HUES64 (cell line): ENCODE results near the gene MICAL3. TPM values are rescaled to one million over a fixed set of nuclear protein-coding genes. Genes with fewer than 3 reads are reported as not detected.
"Not testable (repeated sequence)": the region's sequence is repeated elsewhere in the genome, so short reads cannot be mapped to it uniquely, and the experiment has no call there.

ENCODE experiments used
- H3K27ac ChIP-seq: 2 replicates; pipeline ENCODE4 v1.7.0; 2013; ENCODE audit warnings: low read depth, low read length, inconsistent platforms
- H3K27me3 ChIP-seq: 2 replicates; pipeline ENCODE4 v1.6.1; 2013; ENCODE audit warnings: mild to moderate bottlenecking, low read length; ENCODE audit not compliant: insufficient read depth
- H3K36me3 ChIP-seq: 2 replicates; pipeline ENCODE4 v1.6.1; 2013; ENCODE audit warnings: mild to moderate bottlenecking, low read length; ENCODE audit not compliant: insufficient read depth
- H3K4me1 ChIP-seq: 2 replicates; pipeline ENCODE4 v1.6.1; 2013; ENCODE audit warnings: mild to moderate bottlenecking, low read length, moderate library complexity; ENCODE audit not compliant: insufficient read depth
- H3K4me3 ChIP-seq: 2 replicates; pipeline ENCODE4 v1.5.1; 2013; ENCODE audit warnings: mild to moderate bottlenecking, low read length, moderate library complexity
- H3K9ac ChIP-seq: 2 replicates; pipeline ENCODE4 v1.6.1; 2013; ENCODE audit warnings: mild to moderate bottlenecking, low read depth, low read length
- H3K9me3 ChIP-seq: 2 replicates; pipeline ENCODE4 v1.6.1; 2013; ENCODE audit warnings: low read depth, low read length; ENCODE audit not compliant: insufficient read depth
- WGBS: fragments of 150-250, 120-280 bp; methylation state at CpG from one replicate; pipeline ENCODE4 v1.1.7; 2013; ENCODE audit warnings: missing lambda C conversion rate; 5-methylcytosine and 5-hydroxymethylcytosine counted together
- polyA plus RNA-seq, 2 experiments: library from polyadenylated mRNA; stranded (reverse); fragments of 50-300 nt; gene quantifications; one replicate each; pipeline ENCODE4 v1.2.3, GENCODE V29; 2013

MICAL3 gene
- 13.2 TPM for polyA plus RNA-seq (2013, experiment 1 of 2)
- polyA plus RNA-seq (2013, experiment 2 of 2) = 12.8 TPM

GRCh38 chr22:18024276-18024939 lies at the start of gene MICAL3:
MICAL3 (minus strand) TSS chr22:18024561; CDS start chr22:17906812, 117,749 bp downstream.
- H3K27ac ChIP-seq = no peak within 1 kb of the TSS

GRCh38 chr22:18073927-18074326 lies 49.6 kb upstream of the MICAL3 start:
- H3K36me3 ChIP-seq, H3K9me3 ChIP-seq, H3K4me3 ChIP-seq, H3K27ac ChIP-seq, H3K4me1 ChIP-seq, H3K27me3 ChIP-seq, H3K9ac ChIP-seq: not testable (repeated sequence)
- WGBS = 87% methylated on average over 4 of the region's 4 CpGs

More at GRCh38 chr22:18024276-18024939, at the start of gene MICAL3:
- H3K36me3 ChIP-seq = no peaks in the 10 kb centered on the region
- peaks cover 71% of the 10 kb centered on the region for H3K27me3 ChIP-seq
- H3K9ac ChIP-seq = 0 out of 2 replicates have a peak within 1 kb of the TSS, but pooled peaks have one; percentile 15
- H3K4me1 ChIP-seq = peaks cover 4% of the 10 kb centered on the region; the same call in 1 of the 2 replicates
- peak within 1 kb of the TSS; percentile 57 for H3K4me3 ChIP-seq
- WGBS = 2% methylated on average over 56 of the region's 56 CpGs
- no peaks in the 10 kb centered on the region for H3K9me3 ChIP-seq

GRCh38 chr22:18073467-18073866 lies 49.1 kb upstream of the MICAL3 start:
- H3K9ac ChIP-seq = no peak overlapping the region
- no peak overlapping the region for H3K4me3 ChIP-seq
- peaks cover 4% of the 10 kb centered on the region; the same call in 1 of the 2 replicates for H3K4me1 ChIP-seq

GRCh38 chr22:18071968-18072310 lies 47.6 kb upstream of the MICAL3 start:
- no peaks in the 10 kb centered on the region for H3K27me3 ChIP-seq
- no peaks in the 10 kb centered on the region for H3K36me3 ChIP-seq
- no peak overlapping the region for H3K27ac ChIP-seq
- H3K4me1 ChIP-seq = peaks cover 2% of the 10 kb centered on the region; the same call in 1 of the 2 replicates
- H3K9me3 ChIP-seq = no peaks in the 10 kb centered on the region
- H3K9ac ChIP-seq = no peak overlapping the region
- no peak overlapping the region for H3K4me3 ChIP-seq
- WGBS = 69% methylated on average over 1 of the region's 1 CpG

More at GRCh38 chr22:18073467-18073866, 49.1 kb upstream of the MICAL3 start:
- Histone ChIP-seq H3K27me3 (no peaks in the 10 kb centered on the region), H3K36me3 (no peaks in the 10 kb centered on the region), H3K9me3 (no peaks in the 10 kb centered on the region), H3K27ac (no peak overlapping the region)
- 87% methylated on average over 2 of the region's 2 CpGs for WGBS

- H3K4me1 ChIP-seq = not testable (repeated sequence)
- 90% methylated on average over 7 of the region's 7 CpGs for WGBS
Observed at GRCh38 chr22:18071307-18071967, 47.1 kb upstream of the MICAL3 start.

GRCh38 chr22:18070556-18071306 lies 46.4 kb upstream of the MICAL3 start:
- Histone ChIP-seq H3K36me3 (no peaks in the 10 kb centered on the region), H3K9ac (no peak overlapping the region), H3K9me3 (no peaks in the 10 kb centered on the region), H3K4me3 (no peak overlapping the region), H3K4me1 (no peaks in the 10 kb centered on the region), H3K27ac (no peak overlapping the region), H3K27me3 (no peaks in the 10 kb centered on the region)
- 90% methylated on average over 13 of the region's 14 CpGs for WGBS

More at GRCh38 chr22:18071307-18071967, 47.1 kb upstream of the MICAL3 start:
- not testable (repeated sequence) for H3K27me3 ChIP-seq, H3K4me3 ChIP-seq, H3K27ac ChIP-seq, H3K9ac ChIP-seq, H3K36me3 ChIP-seq, H3K9me3 ChIP-seq

- no peaks in the 10 kb centered on the region for H3K27me3 ChIP-seq
- H3K4me3 ChIP-seq = no peak overlapping the region
- H3K9me3 ChIP-seq = no peaks in the 10 kb centered on the region
- H3K27ac ChIP-seq = no peak overlapping the region
- WGBS = 97% methylated on average over 4 of the region's 4 CpGs
- no peak overlapping the region for H3K9ac ChIP-seq
- H3K4me1 ChIP-seq = no peaks in the 10 kb centered on the region
- no peaks in the 10 kb centered on the region for H3K36me3 ChIP-seq
Observed at GRCh38 chr22:18070041-18070440, 45.7 kb upstream of the MICAL3 start.

GRCh38 chr22:18069041-18069440 lies 44.7 kb upstream of the MICAL3 start:
- H3K9me3 ChIP-seq = no peaks in the 10 kb centered on the region
- no peaks in the 10 kb centered on the region for H3K36me3 ChIP-seq
- H3K9ac ChIP-seq = no peak overlapping the region
- no peak overlapping the region for H3K27ac ChIP-seq
- 89% methylated on average over 2 of the region's 2 CpGs for WGBS
- H3K4me3 ChIP-seq = no peak overlapping the region
- no peaks in the 10 kb centered on the region for H3K4me1 ChIP-seq
- H3K27me3 ChIP-seq = no peaks in the 10 kb centered on the region

GRCh38 chr22:18068381-18068988 lies 44.1 kb upstream of the MICAL3 start:
- no peaks in the 10 kb centered on the region for H3K9me3 ChIP-seq
- H3K27ac ChIP-seq = no peak overlapping the region
- no peaks in the 10 kb centered on the region for H3K4me1 ChIP-seq
- 63% methylated on average over 3 of the region's 3 CpGs for WGBS
- H3K27me3 ChIP-seq = no peaks in the 10 kb centered on the region
- H3K4me3 ChIP-seq = no peak overlapping the region
- H3K9ac ChIP-seq = peak overlapping the region; percentile 5; the same call in 1 of the 2 replicates
- no peaks in the 10 kb centered on the region for H3K36me3 ChIP-seq

GRCh38 chr22:18067548-18068341 lies 43.4 kb upstream of the MICAL3 start:
- Histone ChIP-seq H3K27ac (no peak overlapping the region; the same call in 1 of the 2 replicates), H3K36me3 (no peaks in the 10 kb centered on the region), H3K27me3 (no peaks in the 10 kb centered on the region), H3K9me3 (no peaks in the 10 kb centered on the region), H3K4me3 (no peak overlapping the region), H3K9ac (peak overlapping the region; percentile 5; the same call in 1 of the 2 replicates), H3K4me1 (no peaks in the 10 kb centered on the region)
- WGBS = 78% methylated on average over 14 of the region's 14 CpGs
